Brain microvascular endothelial cell (primary cell): ENCODE measurements around the gene DYNLRB1.
"Not testable (repeated sequence)": the region's sequence is repeated elsewhere in the genome, so short reads cannot be mapped to it uniquely, and the experiment has no call there.

ENCODE experiments used
- DNase-seq: peaks from one replicate; pipeline ENCODE4 v3.0.0-alpha.2; 2020
- H3K27ac ChIP-seq: fragments of 250-450 bp; sonication (Bioruptor Pico); 2 replicates; pipeline ENCODE4 v1.5.1; 2020; ENCODE audit warnings: mild to moderate bottlenecking, moderate library complexity
- H3K27me3 ChIP-seq: fragments of 250-450 bp; sonication (Bioruptor Pico); replicated peaks from 2 replicates; pipeline ENCODE4 v1.5.1; 2020; ENCODE audit warnings: mild to moderate bottlenecking
- H3K36me3 ChIP-seq: fragments of 250-450 bp; sonication (Bioruptor Pico); replicated peaks from 2 replicates; pipeline ENCODE4 v1.5.1; 2020; ENCODE audit warnings: mild to moderate bottlenecking
- H3K4me3 ChIP-seq: 2 replicates; pipeline ENCODE4 v1.5.1; 2011; ENCODE audit warnings: low read depth, mild to moderate bottlenecking, control low read depth, low read length, moderate library complexity
- in situ Hi-C: cut with HindIII; loops from 2 replicates; pipeline ENCODE4 v1.10.0; 2017; ENCODE audit warnings: low sequenced_read_pairs, low pct_ligation_motif_present
- TF ChIP-seq, protein P1 (sequence below): IDR thresholded peaks from 2 replicates; pipeline ENCODE4 v1.5.1; 2011; ENCODE audit warnings: low read depth, mild to moderate bottlenecking, moderate library complexity, low read length, control low read depth, inconsistent platforms; ENCODE audit errors: missing control alignments

Gene DYNLRB1

DNA sequence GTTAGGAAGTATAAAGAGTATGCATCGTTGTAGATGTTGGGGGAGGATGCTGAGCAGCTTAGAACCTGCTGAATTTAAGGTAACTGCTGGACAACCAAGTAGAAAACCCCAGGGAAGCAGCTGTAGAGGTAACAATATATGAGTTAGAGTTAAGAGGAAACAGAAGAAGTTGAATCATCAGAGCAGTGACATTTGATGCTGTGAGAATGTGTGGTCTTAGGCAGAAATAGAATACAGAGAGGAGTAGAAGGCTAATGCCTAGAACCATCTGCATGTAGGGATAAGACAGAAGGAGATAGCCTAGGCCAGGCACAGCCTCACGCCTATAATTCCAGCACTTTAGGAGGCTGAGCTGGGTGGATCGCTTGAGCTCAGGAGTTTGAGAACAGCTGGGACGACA lies 22.6 kb upstream of the DYNLRB1 start:
- TF ChIP-seq, protein P1, sequence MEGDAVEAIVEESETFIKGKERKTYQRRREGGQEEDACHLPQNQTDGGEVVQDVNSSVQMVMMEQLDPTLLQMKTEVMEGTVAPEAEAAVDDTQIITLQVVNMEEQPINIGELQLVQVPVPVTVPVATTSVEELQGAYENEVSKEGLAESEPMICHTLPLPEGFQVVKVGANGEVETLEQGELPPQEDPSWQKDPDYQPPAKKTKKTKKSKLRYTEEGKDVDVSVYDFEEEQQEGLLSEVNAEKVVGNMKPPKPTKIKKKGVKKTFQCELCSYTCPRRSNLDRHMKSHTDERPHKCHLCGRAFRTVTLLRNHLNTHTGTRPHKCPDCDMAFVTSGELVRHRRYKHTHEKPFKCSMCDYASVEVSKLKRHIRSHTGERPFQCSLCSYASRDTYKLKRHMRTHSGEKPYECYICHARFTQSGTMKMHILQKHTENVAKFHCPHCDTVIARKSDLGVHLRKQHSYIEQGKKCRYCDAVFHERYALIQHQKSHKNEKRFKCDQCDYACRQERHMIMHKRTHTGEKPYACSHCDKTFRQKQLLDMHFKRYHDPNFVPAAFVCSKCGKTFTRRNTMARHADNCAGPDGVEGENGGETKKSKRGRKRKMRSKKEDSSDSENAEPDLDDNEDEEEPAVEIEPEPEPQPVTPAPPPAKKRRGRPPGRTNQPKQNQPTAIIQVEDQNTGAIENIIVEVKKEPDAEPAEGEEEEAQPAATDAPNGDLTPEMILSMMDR = no peak
- H3K36me3 ChIP-seq = peaks cover 58% of the 10 kb centered on the region
- no peak for DNase-seq

DNA sequence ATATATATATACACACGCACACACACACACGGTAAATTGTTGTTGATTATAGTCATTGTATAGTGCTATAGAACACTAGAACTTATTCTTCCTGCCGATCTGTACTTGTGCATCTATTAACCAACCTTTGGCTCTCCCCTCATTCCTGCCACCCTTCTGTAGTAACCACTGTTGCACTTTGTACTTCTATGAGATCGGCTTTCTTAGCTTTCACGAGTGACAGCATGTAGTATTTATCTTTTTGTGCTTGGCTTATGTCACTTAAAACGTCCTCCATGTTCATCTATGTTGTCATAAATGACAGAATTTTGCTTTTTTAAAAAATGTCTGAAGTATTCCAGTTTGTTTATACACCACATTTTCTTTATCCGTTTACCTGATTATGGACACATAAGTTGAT lies 20.9 kb upstream of the DYNLRB1 start:
- peaks cover 50% of the 10 kb centered on the region for H3K36me3 ChIP-seq
- no peak for DNase-seq

More for the DNA sequence above, 22.6 kb upstream of the DYNLRB1 start:
- in situ Hi-C loops = no loop called here
- no peak overlapping the region for H3K4me3 ChIP-seq
- no peak overlapping the region for H3K27ac ChIP-seq
- H3K27me3 ChIP-seq = no peaks in the 10 kb centered on the region

DNA sequence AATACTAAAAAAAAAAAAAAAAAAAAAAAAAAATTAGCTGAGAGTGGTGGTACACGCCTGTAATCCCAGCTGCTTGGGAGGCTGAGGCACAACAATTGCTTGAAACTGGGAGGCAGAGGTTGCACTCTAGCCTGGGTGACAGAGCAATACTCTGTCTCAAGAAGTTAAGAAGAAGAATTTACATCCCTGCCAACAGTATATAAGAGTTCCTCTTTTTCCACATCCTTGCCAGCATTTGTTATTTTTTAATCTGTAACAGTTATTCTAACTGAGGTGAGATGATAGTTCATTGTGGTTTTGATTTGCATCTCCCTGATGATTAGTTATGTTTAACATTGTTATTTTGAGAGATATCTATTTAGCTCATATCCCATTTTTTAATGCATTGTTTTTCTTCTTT lies 20.3 kb upstream of the DYNLRB1 start:
- TF ChIP-seq, protein P1 = no peak
- in situ Hi-C loops = no loop called here
- no peak for DNase-seq
- no peak overlapping the region for H3K27ac ChIP-seq
- no peaks in the 10 kb centered on the region for H3K27me3 ChIP-seq
- peaks cover 46% of the 10 kb centered on the region for H3K36me3 ChIP-seq
- no peak overlapping the region for H3K4me3 ChIP-seq

More for the DNA sequence above, 20.9 kb upstream of the DYNLRB1 start:
- in situ Hi-C loops = no loop called here
- no peak overlapping the region for H3K27ac ChIP-seq
- TF ChIP-seq, protein P1 = no peak
- no peaks in the 10 kb centered on the region for H3K27me3 ChIP-seq
- H3K4me3 ChIP-seq = no peak overlapping the region

DNA sequence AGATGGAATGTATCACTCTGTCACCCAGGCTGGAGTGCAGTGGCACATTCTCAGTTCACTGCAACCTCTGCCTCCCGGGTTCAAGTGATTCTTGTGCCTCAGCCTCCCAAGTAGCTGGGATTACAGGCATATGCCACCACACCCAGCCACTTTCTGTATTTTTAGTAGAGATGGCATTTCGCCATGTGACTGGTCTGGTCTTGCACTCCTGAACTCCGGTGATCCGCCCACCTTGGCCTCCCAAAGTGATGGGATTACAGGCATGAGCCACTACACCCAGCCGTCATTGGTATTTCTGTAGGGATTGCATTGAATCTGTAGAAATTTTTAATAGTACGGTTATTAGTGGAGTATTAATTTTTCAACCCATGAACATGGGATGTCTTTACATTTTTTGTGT lies 18.6 kb upstream of the DYNLRB1 start:
- H3K27me3 ChIP-seq, H3K27ac ChIP-seq, in situ Hi-C loops, H3K4me3 ChIP-seq, DNase-seq: not testable (repeated sequence)
- peaks cover 38% of the 10 kb centered on the region for H3K36me3 ChIP-seq

DNA sequence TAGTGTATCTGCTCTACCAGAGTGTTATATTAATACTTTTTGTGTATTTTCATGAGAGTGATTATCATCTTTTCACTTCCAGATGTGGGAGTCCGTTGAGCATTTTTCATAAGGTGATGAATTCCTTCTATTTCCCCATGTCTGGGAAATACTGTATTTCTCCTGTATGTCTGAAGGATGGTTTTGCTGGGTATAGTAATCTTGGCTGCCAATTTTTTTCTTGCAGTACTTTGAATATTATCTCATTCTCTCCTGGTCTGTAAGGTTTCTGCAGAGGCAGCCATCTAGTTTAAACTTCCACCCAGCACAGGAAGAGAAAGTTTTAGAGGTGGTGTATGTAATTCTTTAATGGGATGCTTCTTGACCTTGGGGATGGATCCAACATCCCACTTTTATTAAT lies 15.4 kb upstream of the DYNLRB1 start:
- peaks cover 31% of the 10 kb centered on the region for H3K36me3 ChIP-seq
- no peaks in the 10 kb centered on the region for H3K27me3 ChIP-seq
- DNase-seq = no peak
- in situ Hi-C loops = no loop called here
- no peak overlapping the region for H3K4me3 ChIP-seq
- no peak overlapping the region for H3K27ac ChIP-seq
- TF ChIP-seq, protein P1 = no peak

DNA sequence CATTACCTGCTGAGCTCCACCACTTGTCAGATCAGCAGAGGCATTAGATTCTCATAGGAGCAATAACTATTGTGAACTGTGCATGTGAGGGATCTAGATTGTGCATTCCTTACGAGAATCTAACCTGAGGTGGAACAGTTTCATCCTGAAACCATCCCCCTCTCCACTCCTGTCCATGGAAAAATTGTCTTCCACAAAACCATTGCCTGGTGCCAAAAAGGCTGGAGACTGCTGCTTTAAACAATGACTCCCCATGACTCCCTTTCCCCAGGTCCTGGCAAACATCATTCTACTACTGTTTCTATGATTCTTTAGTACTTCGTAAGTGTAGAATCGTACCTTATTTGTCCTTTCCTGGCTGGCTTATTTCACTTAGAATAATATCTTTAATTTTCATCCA lies 9.7 kb upstream of the DYNLRB1 start:
- in situ Hi-C loops = no loop called here
- TF ChIP-seq, protein P1 = no peak
- H3K36me3 ChIP-seq = peaks cover 34% of the 10 kb centered on the region
- no peak overlapping the region for H3K4me3 ChIP-seq
- H3K27ac ChIP-seq = no peak overlapping the region
- no peaks in the 10 kb centered on the region for H3K27me3 ChIP-seq
- no peak for DNase-seq
